Measurements from ENCODE around the gene RRAD.
"Not testable (repeated sequence)": the region's sequence is repeated elsewhere in the genome, so short reads cannot be mapped to it uniquely, and the experiment has no call there.

RRAD gene

GRCh38 chr16:66925322-66925840 is at the start of gene RRAD:
Gene RRAD (minus strand): TSS chr16:66925535. CDS start chr16:66925179, 356 bp downstream.
- peak within 1 kb of the TSS; percentile 33 for H3K4me3 ChIP-seq (replicated peaks; ENCODE audit: low read depth, low read length)
- TF ChIP-seq CTCF (IDR thresholded peaks at IDR 0.05; ENCODE audit: low read depth, low read length, missing control alignments) = no peak
- DNase-seq (ENCODE audit: extremely low read depth, low read depth) = no peak

- not testable (repeated sequence) for DNase-seq (ENCODE audit: extremely low read depth, low read depth); H3K4me3 ChIP-seq (replicated peaks; ENCODE audit: low read depth, low read length)
Observed at GRCh38 chr16:66974932-66975246, 49.6 kb upstream of the RRAD start.

GRCh38 chr16:66974156-66974931 is 49.0 kb upstream of the RRAD start:
- not testable (repeated sequence) for DNase-seq (ENCODE audit: extremely low read depth, low read depth); H3K4me3 ChIP-seq (replicated peaks; ENCODE audit: low read depth, low read length)

- TF ChIP-seq CTCF (IDR thresholded peaks at IDR 0.05; ENCODE audit: low read depth, low read length, missing control alignments) = no peak
- DNase-seq (ENCODE audit: extremely low read depth, low read depth) = no peak
- no peak overlapping the region for H3K4me3 ChIP-seq (replicated peaks; ENCODE audit: low read depth, low read length)
Observed at GRCh38 chr16:66973716-66974115, 48.4 kb upstream of the RRAD start.

GRCh38 chr16:66972983-66973382 is 47.6 kb upstream of the RRAD start:
- no peak for TF ChIP-seq CTCF (IDR thresholded peaks at IDR 0.05; ENCODE audit: low read depth, low read length, missing control alignments)
- no peak for DNase-seq (ENCODE audit: extremely low read depth, low read depth)
- no peak overlapping the region for H3K4me3 ChIP-seq (replicated peaks; ENCODE audit: low read depth, low read length)

- H3K4me3 ChIP-seq (replicated peaks; ENCODE audit: low read depth, low read length) = no peak overlapping the region
- no peak for DNase-seq (ENCODE audit: extremely low read depth, low read depth)
- TF ChIP-seq CTCF (IDR thresholded peaks at IDR 0.05; ENCODE audit: low read depth, low read length, missing control alignments) = no peak
Observed at GRCh38 chr16:66970775-66971720, 45.7 kb upstream of the RRAD start.

GRCh38 chr16:66968847-66969246 is 43.5 kb upstream of the RRAD start:
- no peak for DNase-seq (ENCODE audit: extremely low read depth, low read depth)
- H3K4me3 ChIP-seq (replicated peaks; ENCODE audit: low read depth, low read length) = no peak overlapping the region
- no peak for TF ChIP-seq CTCF (IDR thresholded peaks at IDR 0.05; ENCODE audit: low read depth, low read length, missing control alignments)
